ENCODE results near the gene ARRDC4. TPM values are rescaled to one million over a fixed set of nuclear protein-coding genes. Genes with fewer than 3 reads are reported as not detected.

ARRDC4 gene
- total RNA-seq, 3 donors from 2014 or later: 13.9 to 25.8 (median 20.0) TPM

GRCh38 chr15:97976766-97977503 lies 16.4 kb downstream of the ARRDC4 start:
- intact Hi-C loops (cut with DNase I; ENCODE audit: low total_unique reads): no loop called here
- Histone ChIP-seq H3K4me1 (no peaks in the 10 kb centered on the region), H3K36me3 (no peaks in the 10 kb centered on the region), H3K27me3 (no peaks in the 10 kb centered on the region), H3K4me3 (no peak overlapping the region), H3K27ac (peak overlapping the region in 1 of 2 donors; percentile 10), H3K9me3 (no peaks in the 10 kb centered on the region)
- DNase-seq (ENCODE audit: low spot score in 2 of 2): no peak
- TF ChIP-seq CTCF (IDR thresholded peaks at IDR 0.05) (no peak), POLR2AphosphoS5 (IDR thresholded peaks at IDR 0.05) (no peak), POLR2A (IDR thresholded peaks at IDR 0.05) (no peak)

GRCh38 chr15:97977734-97978133 lies 17.2 kb downstream of the ARRDC4 start:
- H3K27ac ChIP-seq: peak overlapping the region in 1 of 2 donors; percentile 10
- no peaks in the 10 kb centered on the region for H3K9me3 ChIP-seq
- no peaks in the 10 kb centered on the region for H3K36me3 ChIP-seq
- DNase-seq (ENCODE audit: low spot score in 2 of 2): no peak
- H3K4me3 ChIP-seq: no peak overlapping the region
- TF ChIP-seq CTCF (IDR thresholded peaks at IDR 0.05) (no peak), POLR2A (IDR thresholded peaks at IDR 0.05) (no peak), POLR2AphosphoS5 (IDR thresholded peaks at IDR 0.05) (no peak)
- intact Hi-C loops (cut with DNase I; ENCODE audit: low total_unique reads): no loop called here
- no peaks in the 10 kb centered on the region for H3K4me1 ChIP-seq
- H3K27me3 ChIP-seq: no peaks in the 10 kb centered on the region

GRCh38 chr15:97978401-97979139 lies 18.1 kb downstream of the ARRDC4 start:
- Histone ChIP-seq H3K36me3 (no peaks in the 10 kb centered on the region), H3K27me3 (no peaks in the 10 kb centered on the region), H3K9me3 (no peaks in the 10 kb centered on the region), H3K27ac (peak overlapping the region in 1 of 2 donors; percentile 36), H3K4me1 (no peaks in the 10 kb centered on the region), H3K4me3 (no peak overlapping the region)
- DNase-seq (ENCODE audit: low spot score in 2 of 2): no peak
- intact Hi-C loops (cut with DNase I; ENCODE audit: low total_unique reads): no loop called here
- TF ChIP-seq POLR2A (IDR thresholded peaks at IDR 0.05): no peak
- no peak for TF ChIP-seq CTCF (IDR thresholded peaks at IDR 0.05)
- TF ChIP-seq POLR2AphosphoS5 (IDR thresholded peaks at IDR 0.05): no peak

- no peaks in the 10 kb centered on the region for H3K4me1 ChIP-seq
- no peaks in the 10 kb centered on the region for H3K27me3 ChIP-seq
- no peak overlapping the region for H3K4me3 ChIP-seq
- no peaks in the 10 kb centered on the region for H3K9me3 ChIP-seq
- intact Hi-C loops (cut with DNase I; ENCODE audit: low total_unique reads): no loop called here
- peak overlapping the region in 1 of 2 donors; percentile 36 for H3K27ac ChIP-seq
- H3K36me3 ChIP-seq: no peaks in the 10 kb centered on the region
- no peak for DNase-seq (ENCODE audit: low spot score in 2 of 2)
- no peak for TF ChIP-seq CTCF (IDR thresholded peaks at IDR 0.05)
- TF ChIP-seq POLR2AphosphoS5 (IDR thresholded peaks at IDR 0.05): no peak
- no peak for TF ChIP-seq POLR2A (IDR thresholded peaks at IDR 0.05)
These were observed 18.6 kb downstream of the ARRDC4 start for GRCh38 chr15:97979140-97979520.

GRCh38 chr15:97981058-97981457 lies 20.6 kb downstream of the ARRDC4 start:
- no peak for TF ChIP-seq CTCF (IDR thresholded peaks at IDR 0.05)
- no peaks in the 10 kb centered on the region for H3K9me3 ChIP-seq
- intact Hi-C loops (cut with DNase I; ENCODE audit: low total_unique reads): no loop called here
- no peaks in the 10 kb centered on the region for H3K36me3 ChIP-seq
- no peaks in the 10 kb centered on the region for H3K4me1 ChIP-seq
- no peak for DNase-seq (ENCODE audit: low spot score in 2 of 2)
- H3K27me3 ChIP-seq: no peaks in the 10 kb centered on the region
- H3K27ac ChIP-seq: no peak overlapping the region
- no peak overlapping the region for H3K4me3 ChIP-seq
